Endothelial cell of hepatic sinusoid (primary cell): ENCODE data around the gene EXD1.

Experiments
- in situ Hi-C: cut with HindIII; loops from 2 replicates; pipeline ENCODE4 v1.10.0; 2017; ENCODE audit warnings: low sequenced_read_pairs

EXD1 gene

DNA sequence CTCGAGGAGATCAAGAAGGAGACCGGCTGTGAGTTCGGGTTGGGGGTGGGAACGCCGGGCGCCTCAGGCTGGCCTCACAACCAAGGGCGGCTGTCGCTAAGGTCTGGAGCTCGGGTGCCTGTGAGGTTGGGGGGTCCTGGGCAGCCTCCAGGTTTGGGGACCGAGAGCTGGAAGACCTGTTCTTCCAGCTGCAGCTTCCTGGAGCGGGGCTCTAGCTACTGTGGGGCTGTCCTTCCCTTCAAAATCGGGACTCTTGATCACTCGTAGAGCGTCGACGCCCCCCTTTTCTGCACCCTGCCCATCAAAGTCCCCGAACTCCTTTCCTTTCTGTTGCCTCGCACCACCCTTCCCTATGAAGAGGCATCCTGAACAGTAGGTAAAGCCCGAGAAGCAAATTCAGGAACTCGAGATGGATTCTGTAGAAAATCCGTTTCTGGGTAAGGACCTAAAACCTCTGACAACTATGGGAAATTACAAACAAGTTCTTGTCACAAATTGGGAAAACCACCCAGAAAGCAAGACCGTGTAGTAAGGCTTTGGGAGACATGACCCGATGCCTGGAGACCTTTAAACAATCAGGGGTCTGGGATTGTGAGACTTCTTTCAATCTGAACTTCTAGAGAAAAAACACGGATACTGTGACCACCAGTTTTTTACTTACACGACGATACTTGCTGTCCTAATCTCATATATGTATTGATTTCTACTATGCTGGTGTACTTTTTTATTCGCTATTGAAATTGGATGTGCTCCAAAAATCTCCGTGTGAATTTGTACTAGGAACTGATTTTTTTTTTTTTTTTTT, 1.1 kb upstream of the EXD1 start:
- in situ Hi-C loops, result no loop called here

- in situ Hi-C loops, result no loop called here
Measured at GRCh38 chr15:41230345-41230649, 260 bp downstream of the EXD1 start.

DNA sequence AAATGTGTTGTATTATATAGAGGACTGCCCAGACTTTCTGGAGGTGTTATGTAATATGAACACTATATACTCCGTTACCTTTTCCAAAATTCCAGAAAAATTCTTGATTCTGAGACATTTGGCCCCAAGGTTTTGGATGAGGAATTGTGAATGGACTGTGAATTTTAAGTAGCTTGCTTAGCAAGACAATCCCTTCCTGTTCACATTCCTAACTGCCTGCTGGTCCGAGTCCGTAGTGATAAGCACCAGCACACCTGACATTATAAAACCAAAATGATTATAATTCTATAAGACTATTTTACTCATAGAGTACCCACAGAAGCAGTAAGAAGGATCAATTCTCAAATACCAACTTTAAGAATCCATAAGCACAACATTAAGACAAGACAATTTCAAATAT, 11.2 kb downstream of the EXD1 start:
- in situ Hi-C loops, result no loop called here

DNA sequence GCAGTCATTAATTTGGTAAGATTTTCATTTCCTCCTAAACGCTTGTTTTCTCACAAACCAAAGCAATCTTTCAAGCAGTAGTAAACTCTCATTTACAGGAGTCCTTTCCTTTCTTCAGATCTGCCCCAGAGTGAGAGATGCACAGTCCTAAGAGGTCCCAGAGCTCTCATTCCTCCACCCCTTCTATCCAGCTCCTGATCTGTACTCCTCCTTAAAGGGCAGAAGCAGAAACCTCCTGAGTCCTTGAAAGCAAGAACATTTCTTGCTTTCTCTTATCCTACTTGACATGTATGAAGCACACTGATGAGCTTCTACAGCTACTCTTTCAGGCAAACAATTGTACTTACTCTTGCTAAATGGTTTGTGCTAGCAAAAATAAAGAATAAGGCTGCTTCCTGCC, 11.7 kb downstream of the EXD1 start:
- in situ Hi-C loops, result no loop called here

DNA sequence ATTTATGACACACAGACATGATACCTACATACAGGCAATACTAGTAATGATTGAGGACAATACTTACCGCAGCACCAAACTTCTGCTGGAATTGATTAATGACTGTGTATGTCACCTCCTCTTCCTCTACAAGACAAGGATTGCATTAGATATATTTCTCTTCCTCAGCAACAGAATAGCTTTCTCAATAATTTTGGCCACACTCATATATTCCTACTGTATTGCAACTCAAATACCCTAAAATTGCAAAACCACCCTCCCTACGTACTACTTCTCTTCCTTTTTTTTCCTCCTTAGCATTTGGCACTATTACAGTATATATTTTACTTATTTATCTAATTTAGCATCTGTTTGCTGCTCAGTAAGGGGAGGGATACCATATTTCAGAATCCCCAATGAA, 14.8 kb downstream of the EXD1 start:
- in situ Hi-C loops, result no loop called here

GRCh38 chr15:41207687-41208448, 22.7 kb downstream of the EXD1 start:
- in situ Hi-C loops, result no loop called here

DNA sequence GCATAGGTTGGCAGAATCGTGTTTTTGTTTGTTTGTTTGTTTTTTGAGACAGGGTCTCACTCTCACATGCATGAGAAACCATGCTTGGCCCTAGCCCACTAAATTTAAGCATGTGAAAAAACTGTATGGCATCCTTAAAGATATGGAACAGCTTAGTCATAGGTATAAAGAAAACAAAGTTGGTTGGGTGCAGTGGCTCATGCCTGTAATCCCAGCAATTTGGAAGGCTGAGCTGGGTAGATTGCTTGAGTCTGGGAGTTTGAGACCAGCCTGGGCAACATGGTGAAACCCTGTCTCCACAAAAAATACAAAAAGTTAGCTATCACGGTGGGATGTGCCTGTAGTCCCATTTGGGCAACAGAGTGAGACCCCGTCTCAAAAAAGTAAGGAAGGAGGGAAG, 25.2 kb downstream of the EXD1 start:
- in situ Hi-C loops, result no loop called here

- in situ Hi-C loops, result no loop called here
Measured at GRCh38 chr15:41203395-41203794, 27.2 kb downstream of the EXD1 start.

- in situ Hi-C loops, result no loop called here
Measured at GRCh38 chr15:41199470-41199869, 31.1 kb downstream of the EXD1 start.

GRCh38 chr15:41194444-41194843, 36.1 kb downstream of the EXD1 start:
- in situ Hi-C loops, result no loop called here

- in situ Hi-C loops, result no loop called here
Measured at GRCh38 chr15:41183581-41183980, 47.0 kb downstream of the EXD1 start.

GRCh38 chr15:41182266-41182665, 48.3 kb downstream of the EXD1 start:
- in situ Hi-C loops, result no loop called here

DNA sequence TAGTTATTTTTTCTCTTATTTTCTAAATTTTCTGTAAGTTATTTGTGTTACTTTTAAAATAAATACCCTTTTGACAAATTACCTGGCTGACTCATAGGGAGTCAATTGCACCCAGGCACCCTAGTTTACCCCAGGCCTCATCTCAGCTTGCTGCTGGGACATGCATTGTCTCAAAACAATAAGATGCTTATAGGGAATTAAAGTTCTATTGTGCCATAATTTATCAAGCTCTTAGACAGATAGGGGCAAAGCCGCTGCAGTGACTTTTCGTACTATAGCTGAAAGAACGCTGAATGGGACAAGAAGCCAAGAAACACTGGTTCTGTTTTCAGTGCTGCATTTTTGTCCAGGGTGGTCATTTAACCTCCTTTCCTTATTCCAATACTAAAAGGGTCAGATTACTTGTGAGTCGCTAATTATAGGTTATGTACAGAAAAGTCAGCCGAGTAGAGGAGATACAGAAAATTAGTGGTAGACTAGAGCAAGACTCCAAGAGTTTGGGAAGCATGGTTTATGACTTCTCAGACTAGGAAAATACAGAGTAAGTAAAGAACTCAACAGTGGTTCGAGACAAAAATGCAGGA, 50.3 kb downstream of the EXD1 start:
- in situ Hi-C loops, result no loop called here

GRCh38 chr15:41169781-41170180, 60.8 kb downstream of the EXD1 start:
- in situ Hi-C loops, result no loop called here

GRCh38 chr15:41169086-41169485, 61.5 kb downstream of the EXD1 start:
- in situ Hi-C loops, result no loop called here

- in situ Hi-C loops, result no loop called here
Measured at GRCh38 chr15:41161736-41162135, 68.8 kb downstream of the EXD1 start.

- in situ Hi-C loops, result no loop called here
Measured at GRCh38 chr15:41161336-41161735, 69.2 kb downstream of the EXD1 start.

- in situ Hi-C loops, result no loop called here
Measured at GRCh38 chr15:41160639-41161315, 69.8 kb downstream of the EXD1 start.

DNA sequence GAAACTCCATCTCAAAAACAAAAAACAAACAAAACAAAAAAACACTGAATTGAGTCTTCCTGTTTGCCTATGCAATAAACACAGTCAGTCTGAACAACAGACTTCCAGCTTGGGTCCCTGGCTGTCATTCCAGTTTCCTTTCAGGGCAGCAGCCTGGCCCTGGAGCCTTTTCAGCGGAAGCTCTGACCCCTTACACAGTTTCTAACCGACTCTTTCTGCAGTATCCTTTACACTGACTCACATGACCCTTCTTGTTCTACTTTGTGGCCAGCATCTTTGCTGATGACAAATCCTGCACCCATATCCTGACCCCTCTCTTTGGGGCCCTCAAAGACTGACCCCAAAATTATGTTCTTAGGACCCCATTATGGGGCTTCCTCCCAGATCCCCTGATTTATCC, 76.1 kb downstream of the EXD1 start:
- in situ Hi-C loops, result no loop called here

DNA sequence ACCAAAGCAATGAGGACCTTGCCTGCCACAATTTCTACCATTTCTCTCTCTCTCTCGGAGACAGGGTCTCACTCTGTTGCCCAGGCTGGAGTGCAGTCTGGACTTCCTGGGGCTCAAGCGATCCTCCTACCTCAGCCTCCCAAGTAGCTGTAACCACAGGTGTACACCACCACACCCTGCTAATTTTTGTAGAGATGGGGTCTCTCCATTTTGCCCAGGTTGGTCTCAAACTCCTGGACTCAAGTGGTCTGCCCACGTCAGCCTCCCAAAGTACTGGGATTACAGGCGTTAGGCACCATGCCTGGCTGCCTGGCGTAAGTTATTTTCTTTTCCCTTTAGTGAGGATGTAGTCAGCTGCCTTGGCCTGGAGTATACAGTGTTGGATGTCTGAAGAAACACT, 76.8 kb downstream of the EXD1 start:
- in situ Hi-C loops, result no loop called here

DNA sequence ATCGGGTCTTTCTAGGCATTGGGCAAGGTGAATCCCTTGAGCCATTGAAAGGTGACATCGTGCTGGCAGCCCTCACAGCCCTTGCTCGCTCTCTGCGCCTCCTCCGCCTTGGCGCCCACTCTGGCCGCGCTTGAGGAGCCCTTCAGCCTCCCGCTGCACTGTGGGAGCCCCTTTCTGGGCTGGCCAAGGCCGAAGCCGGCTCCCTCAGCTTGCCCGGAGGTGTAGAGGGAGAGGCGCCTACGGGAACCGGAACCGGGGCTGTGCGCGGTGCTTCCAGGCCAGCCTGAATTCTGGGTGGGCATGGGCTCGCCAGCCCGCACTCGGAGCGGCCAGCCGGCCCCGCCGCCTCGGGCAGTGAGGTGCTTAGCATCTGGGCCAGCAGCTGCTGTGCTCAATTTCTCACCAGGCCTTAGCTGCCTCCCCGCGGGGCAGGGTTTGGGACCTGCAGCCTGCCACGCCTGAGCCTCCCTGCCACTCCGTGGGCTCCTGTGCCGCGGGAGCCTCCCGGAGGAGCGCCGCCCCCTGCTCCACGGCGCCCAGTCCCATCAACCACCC, 79.0 kb downstream of the EXD1 start:
- in situ Hi-C loops, result no loop called here
